ENCODE measurements around the gene C20orf96.

GRCh38 chr20:325889-326644 lies 35.5 kb upstream of the C20orf96 start:
- TF ChIP-seq CTCF (conservative IDR thresholded peaks at IDR 0.05; ENCODE audit: low read depth in 2 of 2) (no peak), POLR2AphosphoS5 (IDR thresholded peaks at IDR 0.05; ENCODE audit: low read depth) (no peak; the same call in 1 of the 2 replicates), EZH2phosphoT487 (IDR thresholded peaks at IDR 0.05; ENCODE audit: unreplicated experiment) (no peak), JUNB (IDR thresholded peaks at IDR 0.05; ENCODE audit: unreplicated experiment) (no peak), EZH2 (IDR thresholded peaks at IDR 0.05; ENCODE audit: low read depth, unreplicated experiment) (no peak), REST (IDR thresholded peaks at IDR 0.05; ENCODE audit: unreplicated experiment) (no peak)
